PC-9 (cell line): ENCODE data around the gene TPPP.

ENCODE experiments used
- CTCF ChIP-seq: fragments of 200-600 bp; sonication (generic); conservative IDR thresholded peaks from 2 replicates; pipeline ENCODE4 v1.6.1; 2017; ENCODE audit warnings: mixed run types, antibody characterized with exemption, mild to moderate bottlenecking, moderate library complexity
- EZH2 ChIP-seq: fragments of 200-600 bp; sonication (generic); IDR thresholded peaks from 2 replicates; pipeline ENCODE4 v1.8.0; 2017; ENCODE audit warnings: antibody characterized with exemption, low read depth

GRCh38 chr5:657570-657969 lies 35.6 kb downstream of the TPPP start:
- no peak for TF ChIP-seq CTCF
- TF ChIP-seq EZH2, result no peak
